Lung (tissue), 12 donors: ENCODE results near the gene TAF4. TPM values are rescaled to one million over a fixed set of nuclear protein-coding genes. Genes with fewer than 3 reads are reported as not detected.

ENCODE experiments used
- ATAC-seq: fragments of 200-7000 bp; cut with Tn5 transposase; one replicate; pipeline ENCODE4 v1.9.1; 2020; ENCODE audit warnings: moderate number of reproducible peaks; ENCODE audit not compliant: insufficient read depth, low FRiP score
- DNase-seq, 3 donors: peaks; one replicate each; pipeline ENCODE4 v3.0.0-alpha.2; 2013 to 2017
- H3K27ac ChIP-seq, 2 donors: one replicate each; pipeline ENCODE4 v1.5.1; 2013; ENCODE audit warnings: mild to moderate bottlenecking in 2 of 2, moderate library complexity in 2 of 2, control low read depth in 1 of 2, inconsistent platforms in 1 of 2, low read depth in 1 of 2, low read length in 1 of 2
- H3K27me3 ChIP-seq, 3 donors: one replicate each; pipeline ENCODE4 v1.5.1; 2013; ENCODE audit warnings: low read length in 2 of 3; ENCODE audit not compliant: control insufficient read depth in 3 of 3, insufficient read depth in 3 of 3
- H3K36me3 ChIP-seq, 4 donors: one replicate each; pipeline ENCODE4 v1.5.1; 2013; ENCODE audit warnings: low read length in 4 of 4, mild to moderate bottlenecking in 1 of 4, moderate library complexity in 1 of 4; ENCODE audit not compliant: control insufficient read depth in 4 of 4, insufficient read depth in 4 of 4
- H3K4me1 ChIP-seq, 5 donors: one replicate each; pipeline ENCODE4 v1.5.1; 2013; ENCODE audit warnings: low read length in 5 of 5, mild to moderate bottlenecking in 2 of 5, moderate library complexity in 1 of 5; ENCODE audit not compliant: control insufficient read depth in 5 of 5, insufficient read depth in 5 of 5
- H3K4me3 ChIP-seq: one replicate; pipeline ENCODE4 v1.5.1; 2013; ENCODE audit warnings: mild to moderate bottlenecking, control low read depth, moderate library complexity
- H3K9ac ChIP-seq, 2 donors: one replicate each; pipeline ENCODE4 v1.5.1; 2013; ENCODE audit warnings: low read length in 2 of 2, control low read depth in 1 of 2; ENCODE audit not compliant: insufficient read depth in 1 of 2
- H3K9me3 ChIP-seq, 4 donors: one replicate each; pipeline ENCODE4 v1.5.1; 2013; ENCODE audit warnings: low read length in 3 of 4, mild to moderate bottlenecking in 1 of 4, moderate library complexity in 1 of 4; ENCODE audit not compliant: control insufficient read depth in 4 of 4, insufficient read depth in 3 of 4
- WGBS, 2 donors: extraction: QIAGEN DNeasy Blood & Tissue Kit; methylation state at CpG; one replicate each; pipeline ENCODE4 v1.1.7; 2013; 5-methylcytosine and 5-hydroxymethylcytosine counted together
- polyA plus RNA-seq, 2 donors: library from polyadenylated mRNA; stranded (reverse); fragments of 200-250 nt; gene quantifications; one replicate each; pipeline ENCODE4 v1.2.1, GENCODE V29; 2013
- total RNA-seq, 2 donors: library from RNA; depleted of rRNA in 1 of 2; stranded (reverse); fragments of >200 nt in 1 of 2; gene quantifications; one replicate each; pipeline ENCODE4 v1.2.1, GENCODE V29; 2014 to 2021
- TF ChIP-seq, protein P1 (sequence below): IDR thresholded peaks from 2 replicates; pipeline ENCODE4 v1.5.1; 2012; ENCODE audit warnings: mild to moderate bottlenecking; ENCODE audit errors: control extremely low read depth, extremely low read depth
- donor health status: control.
- donor health status: control.
- donor health status: Bipolar disorder and iron deficiency.
- donor health status: healthy.
- donor health status: DM: yes; HTN: yes; CAD: no.

TAF4 gene
- total and polyA plus RNA-seq, 4 donors = 5.4 to 20.3 (median 10.9) TPM

DNA sequence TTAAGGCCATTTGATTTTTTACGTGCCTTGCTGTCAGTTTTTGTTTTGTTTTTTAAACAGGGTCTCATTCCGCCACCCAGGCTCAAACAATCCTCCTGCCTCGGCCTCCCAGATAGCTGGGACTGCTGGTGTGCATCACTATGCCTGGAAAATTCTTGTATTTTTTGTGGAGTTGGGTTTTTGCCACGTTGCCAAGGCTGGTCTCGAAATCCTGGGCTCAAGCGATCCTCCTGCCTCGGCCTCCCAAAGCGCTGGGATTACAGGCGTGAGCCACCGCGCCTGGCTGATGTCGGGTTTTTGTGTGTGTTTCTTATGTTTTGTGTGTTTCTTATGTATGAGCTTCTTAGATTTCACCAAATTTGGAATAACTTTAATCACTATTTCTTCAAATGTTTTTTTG lies 104.8 kb downstream of the TAF4 start:
- TF ChIP-seq, protein P1, sequence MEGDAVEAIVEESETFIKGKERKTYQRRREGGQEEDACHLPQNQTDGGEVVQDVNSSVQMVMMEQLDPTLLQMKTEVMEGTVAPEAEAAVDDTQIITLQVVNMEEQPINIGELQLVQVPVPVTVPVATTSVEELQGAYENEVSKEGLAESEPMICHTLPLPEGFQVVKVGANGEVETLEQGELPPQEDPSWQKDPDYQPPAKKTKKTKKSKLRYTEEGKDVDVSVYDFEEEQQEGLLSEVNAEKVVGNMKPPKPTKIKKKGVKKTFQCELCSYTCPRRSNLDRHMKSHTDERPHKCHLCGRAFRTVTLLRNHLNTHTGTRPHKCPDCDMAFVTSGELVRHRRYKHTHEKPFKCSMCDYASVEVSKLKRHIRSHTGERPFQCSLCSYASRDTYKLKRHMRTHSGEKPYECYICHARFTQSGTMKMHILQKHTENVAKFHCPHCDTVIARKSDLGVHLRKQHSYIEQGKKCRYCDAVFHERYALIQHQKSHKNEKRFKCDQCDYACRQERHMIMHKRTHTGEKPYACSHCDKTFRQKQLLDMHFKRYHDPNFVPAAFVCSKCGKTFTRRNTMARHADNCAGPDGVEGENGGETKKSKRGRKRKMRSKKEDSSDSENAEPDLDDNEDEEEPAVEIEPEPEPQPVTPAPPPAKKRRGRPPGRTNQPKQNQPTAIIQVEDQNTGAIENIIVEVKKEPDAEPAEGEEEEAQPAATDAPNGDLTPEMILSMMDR = no peak
- Histone ChIP-seq H3K27ac (no peak overlapping the region), H3K4me3 (no peak overlapping the region), H3K9ac (no peak overlapping the region), H3K36me3 (no peaks in the 10 kb centered on the region), H3K4me1 (no peaks in the 10 kb centered on the region), H3K9me3 (peaks cover 0 to 2% (median 0%) of the 10 kb centered on the region in 4 donors), H3K27me3 (peaks cover 0 to 12% (median 3%) of the 10 kb centered on the region in 3 donors)
- no peak for DNase-seq
- no peak for ATAC-seq
- WGBS, 2 donors = 94 to 95% methylated on average over 12 of the region's 12 CpGs

DNA sequence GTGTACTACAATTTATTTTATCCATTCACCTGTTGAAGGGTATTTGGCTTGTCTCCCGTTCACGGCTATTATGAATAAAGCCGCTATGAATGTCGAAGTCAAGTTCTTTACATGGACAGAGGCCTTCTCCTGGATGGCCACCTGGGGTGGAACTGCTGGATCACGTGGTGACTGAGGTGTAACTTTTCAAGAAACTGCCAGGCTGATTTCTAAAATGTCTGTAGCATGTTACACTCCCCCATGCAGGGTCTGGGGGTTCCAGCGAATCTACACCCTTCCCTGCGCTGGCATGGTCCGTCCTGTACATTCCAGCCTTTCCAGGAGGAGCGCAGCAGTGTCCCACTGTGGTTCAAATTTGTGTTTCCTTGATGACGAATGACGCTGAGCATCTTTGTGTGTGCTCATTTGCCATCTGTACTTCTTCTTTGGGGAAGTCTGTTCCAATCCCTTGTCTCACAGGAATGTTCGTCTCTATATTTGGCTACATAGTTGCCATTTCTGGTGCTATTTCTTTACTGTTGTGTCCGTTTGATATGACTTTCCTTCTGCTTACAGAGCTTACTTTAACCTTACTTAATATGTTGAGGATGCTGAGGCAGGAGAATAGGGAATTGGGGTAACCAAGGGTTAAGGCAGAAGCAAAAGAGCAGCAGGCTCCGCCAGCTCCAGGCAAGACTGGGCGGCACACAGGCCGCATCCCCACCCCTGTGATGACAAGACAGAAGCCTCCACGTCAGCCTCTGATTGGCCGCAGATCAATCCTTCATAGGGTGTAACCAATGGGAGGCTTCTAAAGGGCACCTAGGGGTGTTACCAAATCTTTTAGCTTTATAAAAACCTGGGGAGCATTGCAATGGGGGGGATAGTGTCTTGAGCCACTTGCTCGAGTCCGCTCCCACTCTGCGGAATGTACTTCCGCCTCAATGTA lies 106.6 kb downstream of the TAF4 start:
- Histone ChIP-seq H3K27ac (no peak overlapping the region), H3K4me3 (no peak overlapping the region), H3K27me3 (peaks cover 0 to 3% (median under 1%) of the 10 kb centered on the region in 3 donors), H3K36me3 (no peaks in the 10 kb centered on the region), H3K9ac (no peak overlapping the region), H3K4me1 (no peaks in the 10 kb centered on the region), H3K9me3 (peaks cover 0 to 2% (median 0%) of the 10 kb centered on the region in 4 donors)
- DNase-seq (no peak), ATAC-seq (no peak)
- WGBS, 2 donors = 74 to 81% methylated on average over 22 of the region's 22 CpGs
- TF ChIP-seq, protein P1 = no peak

DNA sequence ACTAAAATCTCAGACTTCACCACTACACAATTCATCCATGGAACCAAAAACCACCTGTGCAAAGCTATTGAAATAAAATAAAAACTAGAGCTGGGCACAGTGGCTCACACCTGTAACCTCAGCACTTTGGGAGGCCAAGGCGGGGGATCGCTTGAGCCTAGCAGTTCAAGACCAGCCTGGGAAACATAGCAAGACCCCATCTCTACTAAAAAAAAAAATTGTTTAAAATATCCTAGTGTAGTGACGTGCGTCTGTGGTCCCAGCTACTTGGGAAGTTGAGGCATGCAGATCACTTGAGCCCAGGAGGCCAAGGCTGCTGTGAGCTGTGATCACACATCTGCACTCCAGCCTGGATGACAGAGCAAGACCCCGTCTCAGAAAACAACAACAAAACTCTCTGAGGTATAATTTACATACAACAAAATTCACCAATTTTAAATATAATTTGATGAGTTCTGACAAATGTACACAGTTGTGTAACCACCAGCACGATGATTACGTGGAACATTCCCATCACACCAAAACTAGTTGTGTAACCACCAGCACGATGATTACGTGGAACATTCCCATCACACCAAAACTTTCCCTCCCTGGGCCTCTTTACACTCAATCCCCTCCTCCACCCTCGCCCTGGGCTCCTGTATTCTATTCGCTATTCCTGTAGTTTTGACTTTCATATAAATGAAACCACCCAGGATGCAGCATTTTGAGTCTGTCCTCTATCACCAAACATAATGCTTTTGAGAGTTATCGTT lies 107.5 kb downstream of the TAF4 start:
- Histone ChIP-seq H3K36me3 (no peaks in the 10 kb centered on the region), H3K27me3 (no peaks in the 10 kb centered on the region), H3K27ac (no peak overlapping the region), H3K9me3 (peaks cover 0 to 2% (median 0%) of the 10 kb centered on the region in 4 donors), H3K4me3 (no peak overlapping the region), H3K9ac (no peak overlapping the region), H3K4me1 (no peaks in the 10 kb centered on the region)
- DNase-seq = no peak
- 83 to 86% methylated on average over 12 of the region's 12 CpGs for WGBS, 2 donors
- TF ChIP-seq, protein P1 = no peak
- no peak for ATAC-seq
